HG02798 (cell line): ENCODE results near the gene LRP5.
"Not testable (repeated sequence)": the region's sequence is repeated elsewhere in the genome, so short reads cannot be mapped to it uniquely, and the experiment has no call there.

Experiments
- ATAC-seq: cut with Tn5 transposase; IDR thresholded peaks from one replicate; pipeline ENCODE4 v1.9.1; 2021; ENCODE audit warnings: mild to moderate bottlenecking; ENCODE audit not compliant: unreplicated experiment, poor library complexity

Gene LRP5

DNA sequence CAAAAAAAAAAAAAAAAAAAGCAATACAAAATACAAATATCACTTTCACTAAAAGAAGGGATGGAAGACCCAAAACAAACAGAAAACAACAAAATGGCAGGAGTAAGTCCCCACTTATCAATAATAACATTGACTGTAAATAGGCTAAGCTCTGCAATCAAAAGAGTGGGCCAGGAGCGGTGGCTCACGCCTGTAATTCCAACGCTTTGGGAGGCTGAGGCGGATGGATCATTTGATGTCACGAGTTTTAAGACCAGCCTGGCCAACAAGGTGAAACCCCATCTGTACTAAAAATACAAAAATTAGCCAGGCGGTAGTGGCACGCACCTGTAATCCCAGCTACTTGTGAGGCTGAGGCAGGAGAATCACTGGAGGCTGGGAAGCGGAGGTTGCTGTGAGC is 138.3 kb downstream of the LRP5 start:
- no peak for ATAC-seq

DNA sequence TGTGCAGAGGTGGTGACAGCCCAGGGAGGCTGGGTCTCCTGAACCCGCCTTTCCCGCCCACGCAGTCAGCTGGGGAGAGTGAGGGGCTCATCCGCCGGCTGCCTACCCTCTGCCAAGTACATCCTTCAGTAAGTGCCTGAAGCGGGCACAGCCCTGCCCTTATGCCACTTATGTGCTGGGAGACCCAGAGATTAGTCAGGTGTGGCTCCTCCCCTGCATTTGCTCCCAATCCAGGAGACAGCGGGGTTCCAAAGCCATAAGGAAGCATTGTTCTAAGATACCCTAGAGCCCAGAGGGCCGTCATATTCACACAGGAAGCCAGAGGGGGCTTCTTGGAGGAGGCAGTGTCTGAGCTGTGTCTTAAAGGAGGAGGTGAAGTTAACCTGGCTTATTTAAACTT is 142.4 kb downstream of the LRP5 start:
- no peak for ATAC-seq

DNA sequence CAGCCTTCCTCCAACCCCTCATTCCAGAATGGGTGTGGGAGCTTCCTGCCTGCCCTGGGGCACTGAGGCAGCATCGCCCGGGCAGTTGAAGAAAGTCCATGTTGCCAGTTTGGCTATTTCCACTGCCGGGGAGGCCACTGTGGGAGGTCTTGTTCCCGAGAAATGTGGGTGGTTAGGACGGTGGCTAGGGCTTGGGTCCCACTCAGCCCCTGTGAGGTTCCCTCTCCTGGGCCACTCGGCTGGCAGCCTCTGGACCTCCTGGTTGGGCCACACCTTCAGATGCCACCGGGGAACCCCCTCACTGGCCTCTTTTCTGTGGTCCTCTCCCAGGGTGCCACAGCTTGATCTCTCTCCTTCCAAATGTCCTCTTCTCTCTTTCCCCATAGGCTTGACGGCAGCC is 143.1 kb downstream of the LRP5 start:
- ATAC-seq = no peak

DNA sequence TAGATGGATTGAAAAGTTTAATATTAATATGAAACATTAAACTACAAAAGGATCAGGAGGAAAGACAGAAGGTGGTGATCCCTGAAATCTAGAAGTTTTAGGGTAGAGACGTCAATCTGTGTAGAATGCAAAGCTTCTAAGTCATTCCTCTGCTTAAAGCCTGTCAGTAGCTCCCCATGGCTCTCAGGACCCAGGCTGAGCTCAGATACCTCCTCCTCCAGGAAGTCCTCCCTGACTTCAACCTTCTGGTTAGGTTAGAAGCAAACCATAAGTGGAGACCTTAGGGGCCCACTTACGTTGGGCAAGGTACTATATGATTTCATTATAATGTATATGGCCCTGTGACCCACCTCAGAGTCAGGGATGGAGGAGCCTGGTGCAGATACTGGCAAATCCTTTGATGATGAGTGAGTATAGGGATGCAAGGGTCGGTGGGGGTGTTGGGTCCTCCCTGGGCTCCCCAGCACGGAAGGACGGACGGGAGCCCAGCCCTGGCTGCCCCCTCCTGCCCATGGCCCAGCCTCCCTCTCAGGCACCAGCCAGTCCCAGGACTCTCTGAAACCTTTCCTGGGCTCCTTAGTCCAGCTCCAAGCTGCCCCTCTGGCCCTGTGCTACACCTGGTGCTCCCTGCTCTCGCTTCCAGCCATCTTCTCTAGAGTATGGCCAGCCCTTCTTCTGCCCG is 145.0 kb downstream of the LRP5 start:
- no peak for ATAC-seq

DNA sequence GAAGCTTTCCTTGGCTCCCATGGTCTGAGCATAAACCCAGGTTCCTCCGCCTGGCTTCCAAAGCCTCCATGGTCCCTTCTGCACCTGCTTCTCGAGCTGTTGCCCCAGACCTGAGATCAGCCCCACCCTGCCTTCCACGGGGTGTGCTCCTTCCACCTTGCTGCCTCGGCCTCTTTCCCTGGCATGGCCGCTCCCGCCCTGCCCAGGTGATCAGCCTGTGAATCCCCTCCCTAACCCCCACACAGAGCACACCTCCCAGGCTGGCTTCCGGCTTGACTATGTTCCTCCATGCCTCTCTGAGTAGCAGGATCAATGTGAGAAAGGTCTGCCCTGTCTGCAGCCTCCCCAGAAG is 145.5 kb downstream of the LRP5 start:
- no peak for ATAC-seq

DNA sequence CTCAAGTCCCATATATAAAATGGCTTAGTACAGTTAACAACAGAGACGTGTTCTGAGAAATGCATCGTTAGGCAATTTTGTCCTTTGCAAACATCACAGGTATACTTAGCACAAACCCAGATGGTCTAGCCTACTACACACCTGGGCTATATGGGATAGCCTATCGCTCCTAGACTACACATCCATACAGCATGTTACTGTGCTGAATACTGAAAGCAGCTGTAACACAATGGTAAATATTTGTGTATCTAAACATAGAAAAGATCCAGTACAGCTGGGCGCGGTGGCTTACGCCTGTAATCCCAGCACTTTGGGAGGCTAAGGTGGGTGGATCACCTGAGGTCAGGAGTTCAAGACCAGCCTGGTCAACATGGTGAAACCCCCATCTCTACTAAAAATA is 145.9 kb downstream of the LRP5 start:
- not testable (repeated sequence) for ATAC-seq

DNA sequence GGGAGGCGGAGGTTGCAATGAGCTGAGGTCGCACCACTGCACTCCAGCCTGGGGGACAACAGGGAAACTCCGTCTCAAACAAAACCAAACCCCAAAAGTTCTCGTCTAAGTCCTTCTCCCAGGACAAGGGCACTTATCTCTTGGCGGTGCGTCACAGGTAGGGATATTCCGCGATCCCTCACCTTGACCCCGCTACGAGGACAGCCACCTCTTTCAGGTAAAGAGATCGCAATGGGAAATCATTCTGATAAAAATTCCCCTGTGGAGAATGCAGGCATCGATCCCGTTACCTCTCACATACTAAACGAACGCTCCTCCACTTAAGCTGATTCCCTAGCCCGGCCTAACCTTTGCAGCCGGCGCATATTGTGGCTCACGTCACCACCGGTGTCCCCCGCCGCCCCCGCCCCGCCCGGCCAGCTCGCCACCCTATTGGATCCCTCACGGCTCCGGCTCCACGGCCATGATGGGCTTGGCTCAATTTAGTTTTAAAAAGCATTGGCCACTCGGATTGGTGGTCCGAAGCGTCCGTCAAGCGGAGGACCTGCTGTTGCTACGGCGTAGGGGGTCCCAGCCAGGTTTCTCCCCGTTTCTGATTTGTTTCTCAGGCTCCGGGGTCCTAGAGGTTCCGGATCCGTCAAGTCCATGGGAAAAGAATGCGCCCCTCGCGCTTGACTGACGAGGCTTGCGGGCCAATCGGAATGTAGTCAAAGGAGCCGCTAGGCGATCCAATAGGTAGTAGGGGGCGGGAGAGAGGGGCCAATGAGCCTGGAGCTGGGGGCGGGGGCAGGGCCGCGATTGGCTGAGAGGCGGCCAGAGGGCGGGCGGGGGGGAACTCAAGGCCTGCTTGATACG is 147.7 kb downstream of the LRP5 start:
- peak; percentile 90 for ATAC-seq

DNA sequence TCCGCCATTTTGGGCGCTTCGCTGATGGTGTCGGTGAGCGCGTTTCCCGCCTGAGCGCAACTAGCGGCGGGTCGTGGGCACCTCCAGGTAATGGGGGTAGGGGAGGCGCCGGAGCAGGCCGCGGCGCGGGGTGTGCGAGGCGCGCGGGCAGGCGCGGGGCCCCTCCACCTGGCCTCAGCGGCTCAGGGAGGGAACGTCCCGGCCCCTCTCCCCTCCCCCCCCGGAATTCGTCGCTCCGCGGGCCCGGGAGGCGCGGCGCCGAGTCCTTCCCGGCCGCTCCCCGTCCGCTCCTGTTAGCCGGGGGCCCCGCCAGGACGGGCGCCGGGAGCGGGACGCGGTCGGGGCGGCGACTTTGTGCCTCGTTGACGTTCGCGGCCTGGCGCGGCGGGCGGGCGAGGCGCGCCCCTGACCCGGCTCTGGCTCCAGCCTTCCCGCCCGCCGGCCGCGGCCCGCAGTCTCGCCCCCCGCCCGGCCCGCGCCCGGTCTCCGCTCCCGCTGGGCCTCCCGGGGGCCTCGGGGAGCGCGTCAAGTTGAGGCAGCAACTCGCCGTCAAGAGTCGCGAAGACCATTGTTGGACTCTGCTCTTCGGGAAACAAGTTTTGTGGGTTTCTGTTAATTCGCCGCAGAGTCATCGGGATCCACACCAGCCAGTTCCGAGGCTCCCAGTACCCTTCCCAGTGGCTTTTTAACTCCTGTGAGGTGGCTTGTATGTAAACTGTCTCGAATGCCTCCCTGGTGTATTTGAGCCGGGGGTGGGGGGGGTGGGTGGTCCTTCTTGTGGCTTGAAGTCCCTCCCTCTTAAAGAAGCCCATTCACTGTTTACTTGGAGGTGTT is 148.6 kb downstream of the LRP5 start, which contains the start of gene PPP6R3:
Gene PPP6R3, plus strand, starts transcription at position 12 of the 834 bp plus-strand sequence. CDS start 76,913 bp downstream, outside the sequence.
- ATAC-seq = no peak

DNA sequence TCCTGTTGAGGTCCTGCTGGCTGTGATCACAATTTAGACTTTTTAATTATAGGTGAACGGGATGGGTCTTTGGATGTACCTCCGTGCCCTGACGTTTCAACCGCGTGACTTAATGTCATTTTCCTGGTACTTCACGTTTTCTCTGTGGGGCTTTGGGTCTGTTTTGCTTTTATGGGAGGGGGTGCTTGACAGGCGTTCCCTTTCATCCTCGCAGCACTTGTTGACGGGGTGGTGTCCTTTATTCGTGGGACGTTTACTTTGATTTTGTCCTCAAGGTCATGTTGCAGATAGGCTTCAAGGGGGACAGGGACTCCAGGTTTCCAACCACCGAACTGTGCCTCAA is 149.2 kb downstream of the LRP5 start:
- ATAC-seq = no peak

DNA sequence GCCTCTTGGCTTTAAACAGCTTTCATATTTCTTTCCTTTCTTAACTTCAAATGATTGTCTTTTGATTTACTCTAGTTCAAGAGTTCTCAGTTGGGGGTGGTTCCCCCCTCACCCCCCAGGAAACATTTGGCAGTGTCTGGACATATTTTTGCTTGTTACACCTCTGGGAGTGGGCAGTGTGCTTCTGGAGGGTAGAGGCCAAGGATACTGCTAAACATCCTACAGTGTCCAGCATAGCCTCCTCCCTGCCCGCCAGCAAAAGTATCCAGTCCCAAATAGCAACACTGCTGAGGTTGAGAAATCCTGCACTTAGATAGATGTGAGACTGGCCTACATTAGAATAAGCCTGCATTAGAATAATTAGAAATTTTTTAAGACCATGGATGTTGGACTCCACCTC is 151.3 kb downstream of the LRP5 start:
- ATAC-seq = no peak

DNA sequence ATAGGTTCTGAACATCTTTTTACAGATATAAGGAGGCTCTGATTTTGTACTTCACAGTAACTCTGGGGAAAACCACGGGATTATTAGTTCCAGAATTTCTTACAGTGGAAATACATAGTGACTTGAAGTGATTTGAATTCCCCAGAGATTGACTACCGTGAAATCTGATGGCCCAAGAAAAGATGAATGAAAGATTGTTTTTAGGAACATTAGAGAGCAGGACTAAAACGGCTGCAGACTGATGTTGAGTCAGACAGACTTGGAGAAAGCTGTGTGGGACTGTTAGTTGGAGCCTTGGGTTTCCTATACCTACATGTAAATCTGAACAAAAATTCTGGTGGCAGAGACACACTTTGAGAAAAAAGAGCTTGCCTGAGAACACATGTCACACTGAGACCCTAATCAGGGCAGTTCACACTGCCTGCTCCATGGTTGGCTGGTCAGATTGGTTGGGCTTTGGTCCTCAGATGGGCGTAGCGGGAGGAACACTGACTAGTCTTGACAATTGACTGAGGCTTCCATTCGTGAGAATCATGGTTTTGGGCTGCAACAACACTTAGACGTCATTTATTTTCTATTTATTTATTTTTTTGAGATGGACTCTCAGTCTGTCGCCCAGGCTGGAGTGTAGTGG is 154.9 kb downstream of the LRP5 start:
- ATAC-seq = no peak

DNA sequence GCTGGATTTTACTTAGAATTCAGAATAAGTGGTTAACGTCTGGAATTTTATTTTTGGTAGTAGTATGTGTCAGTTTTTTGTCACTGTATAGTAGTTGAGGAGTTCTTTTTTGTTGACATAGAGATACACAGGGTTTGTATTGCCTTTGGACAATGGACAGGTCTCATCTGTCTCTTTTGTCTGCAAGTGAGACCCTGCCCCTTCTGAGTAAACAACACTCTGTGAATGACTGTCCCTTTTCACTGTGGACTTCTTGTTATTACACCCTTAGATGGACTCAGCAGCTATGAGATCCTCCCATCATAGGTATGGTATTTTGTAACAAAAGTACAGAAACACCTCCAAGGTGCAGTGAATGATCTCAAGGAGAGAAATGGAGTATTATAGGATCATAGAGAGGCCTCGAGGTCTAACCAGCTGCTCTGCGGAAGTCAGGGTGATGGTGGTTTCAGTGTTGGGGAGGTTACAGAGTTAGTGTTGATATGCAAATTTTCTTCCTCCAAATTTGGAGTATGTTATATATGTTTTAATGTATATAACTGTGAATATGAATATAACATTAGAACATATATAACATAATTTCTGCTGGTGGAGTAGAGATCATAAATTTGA is 155.9 kb downstream of the LRP5 start:
- peak; percentile 36 for ATAC-seq

DNA sequence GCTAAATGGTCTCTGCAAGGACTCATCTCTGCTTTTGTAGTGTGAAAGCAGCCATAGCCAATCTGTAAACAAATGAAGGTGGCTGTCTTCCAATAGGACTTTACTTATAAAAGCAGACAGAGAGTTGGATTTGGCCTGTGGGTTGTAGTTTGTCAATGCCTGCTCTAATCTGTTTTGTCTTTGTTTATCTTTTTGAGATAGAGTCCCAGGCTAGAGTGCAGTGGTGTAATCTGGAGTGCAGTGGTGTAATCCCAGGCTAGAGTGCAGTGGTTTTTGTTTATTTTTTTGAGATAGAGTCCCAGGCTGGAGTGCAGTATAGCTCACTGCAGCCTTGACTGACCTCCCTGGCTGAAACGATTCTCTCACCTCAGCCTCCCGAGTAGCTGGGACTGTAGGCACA is 156.7 kb downstream of the LRP5 start:
- no peak for ATAC-seq

DNA sequence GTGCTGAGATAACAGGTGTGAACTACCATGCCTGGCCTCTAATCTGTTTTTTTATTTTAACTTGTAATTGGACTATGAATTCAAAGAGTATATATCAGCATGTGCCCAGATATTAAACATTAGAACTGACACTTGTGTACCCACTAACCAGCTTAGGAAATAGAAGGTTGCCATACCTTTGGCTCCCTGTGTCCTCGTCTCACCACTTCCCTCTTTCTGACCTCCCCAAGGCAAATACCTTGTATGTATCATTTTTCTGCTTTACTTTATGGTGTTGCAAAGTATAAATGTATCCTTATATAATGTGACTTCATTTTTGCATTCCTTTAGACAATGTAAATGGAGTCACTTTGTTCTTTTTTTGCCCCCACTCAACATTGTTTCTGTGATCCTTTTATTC is 157.3 kb downstream of the LRP5 start:
- no peak for ATAC-seq

DNA sequence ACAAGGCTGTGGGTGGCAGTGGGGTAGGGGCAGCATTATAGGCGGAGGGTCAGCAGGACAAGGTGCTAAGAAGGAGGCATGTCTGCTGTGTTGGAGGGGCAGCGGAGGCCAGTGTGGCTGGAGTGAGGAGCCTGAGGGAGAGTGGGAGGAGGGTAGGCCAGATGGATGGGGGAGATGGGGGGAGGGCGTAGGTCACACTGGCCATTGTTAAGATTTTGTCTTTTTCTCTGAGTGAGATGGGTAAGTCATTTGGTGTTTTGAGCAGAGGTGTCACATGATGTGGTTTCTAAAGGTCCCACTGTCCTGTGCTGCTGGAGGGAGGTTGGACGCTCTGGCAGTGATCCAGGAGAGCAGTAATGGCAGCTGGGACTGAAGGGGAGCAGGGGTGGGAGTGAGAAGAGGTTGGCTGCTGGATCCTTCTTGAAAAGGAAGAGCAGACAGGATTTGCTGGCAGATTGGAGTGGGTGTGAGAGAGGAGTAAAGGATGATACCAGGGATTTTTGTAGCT is 158.0 kb downstream of the LRP5 start:
- ATAC-seq = no peak

DNA sequence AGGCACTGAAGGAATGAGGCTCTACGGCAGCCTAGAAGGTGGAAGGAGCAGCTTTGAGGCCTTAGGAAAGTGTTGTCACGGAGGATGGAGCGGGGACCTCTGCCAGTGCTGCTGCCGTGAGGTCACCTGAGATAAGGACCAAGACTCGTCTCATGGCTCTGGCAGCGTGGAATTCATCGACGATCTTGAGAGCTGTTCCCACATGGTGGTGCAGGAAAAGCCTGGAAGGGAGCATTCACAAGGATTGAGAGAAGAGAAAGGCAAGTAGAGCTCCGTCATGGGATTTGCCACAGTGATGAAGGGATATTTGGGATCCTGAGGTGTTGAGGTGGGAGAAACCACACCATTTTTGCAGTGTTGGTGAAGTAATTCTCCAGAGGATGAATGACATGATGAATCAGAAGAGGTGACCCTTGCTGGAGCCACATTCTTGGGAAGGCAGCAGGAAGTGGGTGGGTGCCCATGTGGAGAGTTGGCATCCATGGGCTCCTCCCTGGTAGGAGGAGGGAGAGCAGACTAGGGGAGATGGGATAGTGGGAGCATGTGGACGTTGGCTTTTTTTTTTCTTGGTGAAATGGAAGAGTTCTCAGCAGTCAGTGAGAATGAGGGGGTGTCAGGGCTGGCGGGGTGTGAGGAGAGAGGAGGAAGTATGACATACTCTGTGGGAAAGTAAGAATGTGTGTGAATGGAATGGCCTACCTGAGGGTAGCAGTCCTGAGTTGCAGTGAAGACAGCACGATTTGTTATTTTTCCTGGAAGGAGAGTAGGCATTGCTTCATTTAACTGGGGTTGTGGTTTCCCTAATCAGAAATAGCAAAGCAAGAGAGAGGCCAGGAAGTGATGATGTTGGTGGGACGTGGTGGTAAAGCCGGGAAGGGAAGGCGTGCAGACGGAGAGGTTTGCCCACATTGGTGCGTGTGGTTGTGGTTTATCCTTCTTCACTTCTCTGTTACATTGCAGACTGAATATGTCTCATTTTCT is 159.3 kb downstream of the LRP5 start:
- ATAC-seq = no peak

DNA sequence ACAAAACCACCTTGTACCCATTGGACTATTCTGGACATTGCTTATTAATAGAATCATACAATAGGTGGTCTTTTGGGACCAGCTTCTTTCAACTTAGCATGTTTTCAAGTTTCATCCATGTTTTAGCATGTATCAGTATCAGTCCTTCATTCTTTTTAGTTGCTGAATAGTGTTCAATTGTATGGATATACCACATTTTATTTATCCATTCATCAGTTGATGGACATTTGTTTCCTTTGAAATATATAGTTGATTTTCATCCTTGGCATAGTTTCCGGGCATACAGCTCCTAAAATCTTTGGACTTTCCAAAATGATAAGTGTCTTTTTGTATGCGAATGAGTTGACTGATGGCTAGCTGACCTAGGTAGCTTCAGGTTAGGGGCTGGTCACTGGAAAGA is 160.4 kb downstream of the LRP5 start:
- ATAC-seq = no peak

DNA sequence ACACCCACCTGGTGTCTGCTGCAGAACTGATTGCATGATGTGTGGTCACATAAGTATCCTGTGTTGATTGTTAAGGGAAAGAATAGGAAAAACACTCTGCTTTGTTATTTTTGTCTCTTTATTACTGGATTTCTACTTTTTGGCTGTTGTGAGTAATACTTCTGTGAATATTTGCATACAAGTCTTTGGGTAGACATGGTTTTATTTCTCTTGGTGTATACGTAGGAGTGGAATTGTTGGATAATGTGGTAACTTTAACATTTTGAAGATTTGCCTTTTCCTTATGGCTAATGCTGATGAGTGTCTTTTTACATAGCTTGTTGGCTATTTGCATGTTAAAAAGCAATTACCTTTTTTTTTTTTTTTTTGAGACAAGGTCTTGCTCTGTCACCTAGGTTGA is 161.3 kb downstream of the LRP5 start:
- no peak for ATAC-seq

DNA sequence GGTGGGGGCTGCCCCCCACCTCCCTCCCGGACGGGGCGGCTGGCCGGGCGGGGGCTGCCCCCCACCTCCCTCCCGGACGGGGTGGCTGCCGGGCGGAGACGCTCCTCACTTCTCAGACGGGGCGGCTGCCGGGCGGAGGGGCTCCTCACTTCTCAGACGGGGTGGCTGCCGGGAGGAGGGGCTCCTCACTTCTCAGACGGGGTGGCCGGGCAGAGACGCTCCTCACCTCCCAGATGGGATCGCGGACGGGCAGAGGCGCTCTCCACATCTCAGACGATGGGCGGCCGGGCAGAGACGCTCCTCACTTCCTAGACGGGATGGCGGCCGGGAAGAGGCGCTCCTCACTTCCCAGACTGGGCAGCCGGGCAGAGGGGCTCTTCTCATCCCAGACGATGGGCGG is 163.2 kb downstream of the LRP5 start:
- ATAC-seq = not testable (repeated sequence)
